H54 (cell line): ENCODE measurements around the gene CACNA1A.

ENCODE experiments used
- DNase-seq: peaks from one replicate; pipeline ENCODE4 v3.0.0; 2011; ENCODE audit warnings: low spot score, mixed read lengths; ENCODE audit not compliant: insufficient read length
- FAIRE-seq: peaks from 3 replicates; lab custom pipeline; 2011; peaks lifted over from hg19 to GRCh38; lab: Jason Lieb, UNC
- POLR2A ChIP-seq: IDR thresholded peaks from 2 replicates; pipeline ENCODE4 v1.6.1; 2011; ENCODE audit warnings: low read depth, mild to moderate bottlenecking, low read length

CACNA1A gene

DNA sequence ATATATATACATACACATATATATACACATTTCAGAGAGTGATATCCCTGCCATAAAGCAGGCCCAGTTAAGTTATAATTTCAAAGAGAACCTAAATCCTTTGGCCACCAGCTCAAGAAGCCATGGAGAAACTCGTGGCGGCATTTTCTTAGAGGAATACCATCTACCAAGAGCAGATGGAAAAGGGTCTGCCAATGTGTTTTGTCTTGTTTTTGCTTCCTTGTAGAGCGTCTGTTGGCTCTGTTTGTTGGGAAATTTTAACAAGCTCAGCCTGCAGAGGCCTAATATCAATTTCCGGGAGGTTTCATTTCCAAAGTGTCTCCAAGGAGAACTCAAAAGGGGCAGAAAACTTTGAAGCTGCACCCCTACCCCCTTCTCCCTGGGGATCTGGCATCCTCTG, 215.5 kb downstream of the CACNA1A start:
- DNase-seq, result no peak
- no peak for FAIRE-seq
- no peak for TF ChIP-seq POLR2A

DNA sequence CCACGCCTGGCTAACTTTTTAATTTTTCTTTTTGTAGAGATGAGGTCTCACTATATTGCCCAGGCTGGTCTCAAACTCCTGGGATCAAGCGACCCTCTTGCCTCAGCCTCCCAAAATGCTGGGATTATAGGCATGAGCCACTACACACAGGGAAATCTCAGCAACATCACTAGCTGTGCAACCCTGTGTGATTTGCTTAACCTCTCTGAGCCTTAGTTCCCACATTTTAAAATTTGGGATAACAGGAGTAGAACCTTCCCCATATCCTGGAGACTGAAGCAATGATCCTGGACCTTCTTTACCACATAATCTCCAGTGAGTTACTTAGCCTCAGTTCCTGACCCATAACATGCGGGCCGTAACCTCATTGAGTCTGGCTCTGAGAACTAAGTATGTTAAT, 217.0 kb downstream of the CACNA1A start:
- TF ChIP-seq POLR2A, result no peak
- FAIRE-seq, result no peak
- DNase-seq, result no peak

DNA sequence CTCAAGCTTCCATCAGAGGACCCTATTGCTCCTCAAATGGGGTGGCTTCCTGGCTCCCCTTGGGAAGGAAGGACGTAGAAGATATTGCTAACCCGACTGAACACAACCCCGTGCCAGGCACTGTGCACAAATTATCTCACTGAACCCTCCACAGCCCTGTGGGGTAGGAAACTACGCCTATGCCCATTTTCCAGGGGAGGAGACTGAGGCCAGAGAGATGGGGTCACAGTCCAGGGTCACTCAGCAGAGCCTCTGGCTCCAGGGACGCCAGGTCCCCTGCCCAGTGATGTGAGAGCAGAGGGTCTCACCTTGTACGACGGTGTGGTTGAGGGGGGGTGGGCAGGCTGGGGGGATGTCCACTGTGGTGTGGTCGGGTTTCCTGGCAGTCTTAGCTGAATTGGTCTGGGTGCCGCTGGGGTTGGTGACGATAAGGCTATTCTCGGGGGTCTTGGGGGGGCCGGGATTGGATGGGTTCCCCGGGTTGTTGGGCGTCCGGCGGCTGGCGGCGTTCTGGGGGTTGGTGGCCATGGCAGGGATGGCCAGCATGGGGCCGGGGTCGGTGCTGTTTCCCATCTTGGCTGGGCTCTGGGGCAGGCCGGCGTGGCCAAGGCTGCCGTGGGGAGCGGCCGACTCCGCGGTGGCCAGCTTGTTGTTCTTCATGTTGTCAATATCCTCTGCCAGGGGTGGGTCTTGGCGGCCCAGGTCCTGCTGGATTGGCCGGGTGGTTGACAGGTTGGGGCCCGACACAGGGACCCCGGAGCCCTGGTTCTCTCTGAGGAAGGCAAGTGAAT, 219.9 kb downstream of the CACNA1A start:
- FAIRE-seq, result no peak
- no peak for DNase-seq
- no peak for TF ChIP-seq POLR2A

DNA sequence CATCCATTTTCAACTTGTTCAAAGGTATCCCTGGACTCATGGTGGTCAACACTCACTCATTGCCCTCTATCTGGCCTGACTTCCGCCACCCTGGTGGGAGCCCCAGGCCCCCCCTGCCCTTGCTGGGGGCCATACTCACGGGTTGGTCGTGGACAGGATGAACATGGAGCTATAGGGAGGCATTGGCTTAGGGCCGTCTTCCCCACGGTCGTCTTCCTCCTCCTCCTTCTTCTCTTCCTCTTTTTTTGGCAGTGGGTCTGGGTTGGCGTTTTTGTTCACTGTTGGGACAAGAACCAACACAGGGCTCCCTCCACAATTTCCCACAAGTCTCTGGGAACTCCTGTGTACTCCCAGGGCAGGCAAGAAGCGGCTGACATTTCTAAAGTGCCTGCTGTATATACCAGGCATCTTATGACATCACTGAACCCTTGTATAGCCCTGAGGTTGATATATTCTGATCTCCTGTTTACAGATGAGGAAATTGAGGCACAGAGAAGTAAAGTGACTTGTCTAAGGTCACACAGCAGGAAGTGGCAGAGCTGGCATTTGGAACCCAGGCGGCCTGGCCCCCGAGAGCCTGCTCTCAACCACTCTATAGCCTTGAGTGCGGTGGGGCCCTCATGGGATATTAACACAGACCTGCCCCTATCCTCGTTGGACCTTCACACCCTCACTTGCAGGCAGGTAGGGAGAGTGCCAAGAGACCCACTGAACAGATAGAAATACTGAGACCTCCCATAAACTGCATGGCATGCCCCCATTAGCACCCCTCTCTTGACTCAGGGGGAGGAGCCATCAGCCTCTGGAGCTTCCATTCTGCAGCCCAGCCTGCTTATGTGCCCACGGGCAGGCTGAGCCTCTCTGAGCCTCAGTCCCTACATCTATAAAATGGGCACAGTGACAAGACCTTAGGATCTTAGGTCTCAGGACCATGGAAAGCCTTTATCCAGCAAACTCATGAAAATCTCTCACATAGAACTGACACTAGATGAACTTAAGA, 221.1 kb downstream of the CACNA1A start:
- TF ChIP-seq POLR2A, result no peak
- FAIRE-seq, result no peak
- DNase-seq, result no peak

DNA sequence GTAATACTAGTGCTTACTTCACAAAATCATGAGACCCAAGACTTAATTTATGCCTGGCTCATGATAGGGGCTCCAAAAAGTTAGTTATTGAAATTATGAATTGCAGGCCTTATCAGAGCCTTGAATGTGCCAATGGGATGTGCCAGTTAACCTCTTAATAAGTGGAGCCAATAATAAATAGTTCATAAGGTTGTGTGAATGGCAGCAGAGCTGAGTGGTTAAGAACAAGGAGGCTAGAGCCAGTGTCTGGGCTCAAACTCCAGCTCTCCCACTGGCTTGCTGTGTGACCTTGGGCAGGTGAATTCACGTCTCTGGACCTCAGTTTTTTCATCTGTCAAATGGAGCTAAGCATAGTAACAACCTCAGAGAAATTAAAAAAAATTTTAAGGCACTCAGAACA, 222.4 kb downstream of the CACNA1A start:
- no peak for DNase-seq
- no peak for TF ChIP-seq POLR2A
- FAIRE-seq, result no peak

DNA sequence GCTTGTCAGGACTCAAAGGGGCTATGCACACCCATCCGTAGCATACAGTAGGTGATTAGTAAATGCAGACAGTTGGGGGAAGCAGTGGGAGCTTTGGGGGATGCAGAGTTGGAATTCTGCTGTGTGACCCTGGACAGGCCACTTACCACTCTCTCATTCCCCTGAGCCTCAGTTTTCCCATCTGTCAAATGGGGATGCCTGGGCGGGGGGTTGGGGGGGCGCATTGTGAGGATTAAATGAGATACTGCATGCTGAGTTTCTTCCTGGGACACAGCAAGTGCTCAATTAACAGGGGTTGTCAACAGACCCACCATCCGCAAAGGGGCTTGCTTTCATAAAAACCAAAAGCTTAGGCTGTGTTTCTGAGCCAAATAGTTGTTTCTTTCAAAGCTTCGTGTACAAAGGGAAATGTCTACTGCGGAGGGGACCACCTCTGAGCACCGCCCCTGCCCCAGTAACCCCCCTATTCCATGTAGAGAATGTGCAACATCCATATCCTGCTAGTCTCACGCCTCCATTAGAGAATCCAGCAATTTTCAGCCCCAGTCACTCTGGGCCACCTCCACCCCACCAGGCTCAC, 223.7 kb downstream of the CACNA1A start:
- DNase-seq (no peak), FAIRE-seq (no peak)
- no peak for TF ChIP-seq POLR2A

DNA sequence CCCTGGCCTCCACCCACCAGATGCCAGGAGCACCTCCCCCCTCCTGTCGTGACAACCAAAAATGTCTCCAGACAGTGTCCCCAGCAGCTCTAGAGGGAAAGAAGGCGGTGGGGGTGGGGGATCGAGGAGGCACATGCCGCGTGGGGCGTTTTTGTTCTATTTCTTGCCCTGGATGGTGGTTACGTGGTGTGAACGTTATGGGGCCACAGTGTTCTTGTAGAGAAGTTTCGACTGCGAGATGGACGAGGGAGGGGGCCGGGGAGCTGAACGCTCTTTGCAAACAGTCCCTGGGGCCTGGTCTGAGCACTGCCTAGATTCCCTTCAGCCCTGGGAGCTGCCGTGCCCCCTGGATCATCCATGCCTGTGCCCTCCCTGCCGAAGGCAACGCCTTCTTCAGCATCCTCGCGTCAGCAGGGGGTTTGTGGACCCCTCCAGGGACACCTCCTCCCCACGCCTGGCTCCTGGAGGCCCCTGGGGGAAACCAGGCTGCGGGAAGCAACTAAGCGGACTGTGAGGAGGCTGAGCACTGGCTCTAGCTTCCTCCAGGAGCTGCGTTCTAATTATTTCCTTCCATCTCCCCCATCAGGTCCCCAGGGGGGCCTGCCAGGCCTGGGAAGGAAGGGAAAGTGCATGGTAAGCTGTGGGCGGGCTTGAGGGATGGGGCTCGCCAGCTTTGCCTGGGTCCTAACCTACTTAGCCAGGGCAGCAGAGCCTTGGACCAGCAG, 224.6 kb downstream of the CACNA1A start:
- TF ChIP-seq POLR2A, result no peak

DNA sequence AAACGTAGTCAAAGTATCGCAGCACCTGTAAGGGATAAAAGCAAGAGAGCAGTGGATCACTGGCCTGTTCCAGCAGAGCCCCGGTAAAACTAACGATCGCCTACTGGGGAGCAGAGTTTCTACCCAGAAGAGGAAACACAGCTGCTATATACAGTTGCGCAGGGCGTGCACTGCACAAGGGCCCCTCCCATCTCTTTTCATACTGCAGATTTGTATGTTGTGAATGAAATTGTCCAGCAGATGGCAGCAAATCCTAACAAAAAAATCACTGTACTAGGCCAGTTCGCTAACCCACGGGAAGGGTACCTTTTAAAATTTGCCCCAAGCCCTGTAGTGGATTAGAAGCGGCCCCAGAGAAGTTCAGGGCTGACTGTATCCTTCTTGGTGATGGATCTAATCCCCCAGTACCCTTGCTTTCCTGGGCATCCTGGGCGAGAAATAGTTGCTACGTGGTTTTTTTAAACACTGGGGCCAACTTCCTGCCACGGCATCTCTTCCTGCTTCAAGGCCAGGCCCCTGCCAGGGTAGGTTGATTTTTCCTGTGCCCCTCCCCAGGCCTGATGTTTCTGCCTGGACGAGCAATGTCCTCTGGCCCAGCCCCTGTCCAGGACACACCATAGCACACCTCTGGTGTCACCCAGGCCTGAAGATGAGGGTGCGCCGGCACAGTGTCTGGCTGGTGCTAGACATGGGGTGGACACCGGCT, 229.0 kb downstream of the CACNA1A start:
- DNase-seq (peak; percentile 44), FAIRE-seq (no peak)
- no peak for TF ChIP-seq POLR2A

More for the DNA sequence above, 224.6 kb downstream of the CACNA1A start:
- no peak for FAIRE-seq
- DNase-seq, result no peak

DNA sequence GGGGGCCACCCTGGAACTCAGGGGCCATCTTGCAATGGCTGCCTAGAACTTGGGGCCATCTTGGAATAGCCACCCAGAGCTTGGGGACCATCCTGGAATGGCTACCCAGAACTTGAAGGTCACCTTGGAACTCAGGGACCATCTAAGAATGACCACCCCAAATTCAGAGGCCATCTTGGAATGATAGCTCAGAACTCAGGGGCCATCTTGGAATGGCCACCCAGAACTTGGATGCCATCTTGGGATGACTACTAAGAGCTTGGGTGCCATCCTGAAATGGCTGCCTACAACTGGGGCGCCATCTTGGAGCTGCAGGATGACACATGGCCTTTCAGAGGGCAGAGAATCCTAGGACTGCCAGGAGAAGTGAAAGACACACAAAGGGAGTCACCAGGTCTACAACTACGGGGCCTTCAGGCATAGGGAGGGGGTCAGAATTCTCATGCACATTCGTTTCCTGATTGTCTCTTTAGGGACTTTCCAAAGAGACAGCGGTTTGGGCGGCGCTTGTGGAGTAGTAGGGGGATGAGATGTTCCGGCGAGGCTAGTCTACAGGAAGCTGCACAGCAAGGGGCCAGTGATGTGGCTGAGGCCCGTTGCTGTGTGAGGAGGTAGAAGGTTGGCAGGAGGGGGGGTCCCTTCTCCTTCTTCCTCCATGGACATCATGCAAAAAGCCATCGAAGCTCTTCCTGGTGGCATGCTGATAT, 231.1 kb downstream of the CACNA1A start:
- DNase-seq (no peak), FAIRE-seq (no peak)
- no peak for TF ChIP-seq POLR2A

DNA sequence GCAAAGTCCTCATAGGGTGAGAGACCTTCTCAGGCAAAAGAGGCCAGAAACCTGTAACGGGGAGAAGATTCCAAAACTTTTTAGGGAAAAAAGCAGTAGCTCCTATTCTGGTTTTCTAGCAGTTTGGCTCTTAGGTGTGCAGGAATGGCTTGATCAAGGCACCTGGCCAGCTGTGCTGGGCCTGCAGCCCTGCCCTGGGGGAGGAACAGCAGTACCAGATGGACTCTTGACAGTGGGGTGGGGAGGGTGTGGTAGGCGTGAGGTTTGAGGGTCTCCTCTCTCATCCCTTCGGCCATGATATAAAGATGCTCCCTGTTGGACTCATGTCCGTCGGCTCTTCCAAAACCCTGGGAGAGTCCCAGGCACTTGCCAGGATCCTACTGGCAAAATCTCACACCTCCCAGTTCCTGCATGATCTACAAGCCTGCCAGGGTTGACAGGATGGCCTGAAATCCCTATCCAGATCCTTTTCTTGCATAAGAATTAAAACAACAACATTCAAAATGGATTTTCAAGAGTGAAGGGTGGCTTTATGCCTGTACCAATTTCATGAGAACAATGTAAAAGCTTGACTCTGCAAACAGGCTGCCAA, 235.7 kb downstream of the CACNA1A start:
- no peak for DNase-seq
- FAIRE-seq, result no peak
- TF ChIP-seq POLR2A, result no peak

DNA sequence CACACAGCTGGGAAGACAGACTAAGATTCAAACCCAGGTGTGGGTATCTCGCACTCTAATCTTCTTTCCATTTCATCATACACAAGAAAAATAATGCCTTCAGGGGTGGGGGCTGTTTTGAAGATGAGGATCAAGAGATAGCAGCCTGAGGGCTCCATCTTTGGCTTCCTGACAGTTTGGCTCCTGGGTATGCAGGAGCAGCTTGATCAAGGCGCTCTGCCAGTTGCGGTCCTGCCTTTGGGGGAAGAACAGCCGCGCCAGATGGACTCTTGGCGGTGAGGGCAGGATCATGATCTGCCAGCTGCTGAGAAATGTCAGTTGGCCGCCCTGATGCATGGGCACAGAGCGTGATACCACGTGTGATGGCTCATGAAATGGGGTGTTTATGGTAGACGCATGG, 236.9 kb downstream of the CACNA1A start:
- FAIRE-seq (no peak), DNase-seq (no peak)
- no peak for TF ChIP-seq POLR2A

DNA sequence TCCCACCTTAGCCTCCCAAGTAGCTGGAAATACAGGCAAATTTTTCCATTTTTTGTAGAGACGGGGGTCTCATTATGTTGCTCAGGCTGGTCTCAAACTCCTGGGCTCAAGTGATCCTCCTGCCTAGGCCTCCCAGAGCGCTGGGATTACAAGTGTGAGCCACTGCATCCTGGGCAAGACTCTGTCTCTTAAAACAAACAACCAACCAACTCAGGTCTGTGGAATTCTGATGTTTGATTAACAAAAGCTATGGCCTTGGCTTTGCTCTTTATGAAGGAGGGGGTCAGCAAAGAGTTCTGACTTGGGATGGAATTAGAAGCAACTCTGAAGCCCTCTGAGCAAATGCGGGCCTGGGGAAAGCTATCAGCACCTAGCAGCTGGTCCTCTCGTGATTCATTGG, 238.4 kb downstream of the CACNA1A start:
- FAIRE-seq, result no peak
- DNase-seq, result no peak
- no peak for TF ChIP-seq POLR2A
